Upper lobe of left lung (tissue), 4 donors: ENCODE measurements around the gene WDTC1.

Source experiments
- CTCF ChIP-seq, 6 experiments: fragments of 450-650 bp in 4 of 6; fragments of 200-600 bp in 2 of 6; sonication (generic) in 2 of 6; IDR thresholded peaks; one replicate each; pipeline ENCODE4 v1.5.1; 2016 to 2019; ENCODE audit warnings: antibody characterized with exemption in 6 of 6
- POLR2AphosphoS5 ChIP-seq, 2 donors: sonication (generic); formaldehyde crosslinking; IDR thresholded peaks; one replicate each; pipeline ENCODE4 v1.5.1; 2017; ENCODE audit warnings: antibody characterized with exemption in 2 of 2

- no peak for TF ChIP-seq CTCF (IDR thresholded peaks at IDR 0.05)
- TF ChIP-seq POLR2AphosphoS5 (IDR thresholded peaks at IDR 0.05), result no peak
Observed at GRCh38 chr1:27318136-27318535, 83.7 kb downstream of the WDTC1 start.
